Ecto neural progenitor cell (in vitro differentiated cells): ENCODE measurements around the gene MEIS2.

Experiments
- DNase-seq: peaks from one replicate; pipeline ENCODE4 v3.0.0-alpha.2; 2018; ENCODE audit warnings: low spot score

Gene MEIS2

GRCh38 chr15:37097144-37097919 lies 3.0 kb downstream of the MEIS2 start:
- peak; percentile 65 for DNase-seq

GRCh38 chr15:37096558-37097143 lies 3.7 kb downstream of the MEIS2 start:
- DNase-seq: no peak

GRCh38 chr15:37095770-37096557 lies 4.4 kb downstream of the MEIS2 start:
- DNase-seq: peak; percentile 63

- DNase-seq: peak; percentile 73
Measured at GRCh38 chr15:37094915-37095711, 5.2 kb downstream of the MEIS2 start.

GRCh38 chr15:37094333-37094914 lies 5.9 kb downstream of the MEIS2 start:
- no peak for DNase-seq

- no peak for DNase-seq
Measured at GRCh38 chr15:37093480-37094332, 6.6 kb downstream of the MEIS2 start.

GRCh38 chr15:37090543-37091175 lies 9.7 kb downstream of the MEIS2 start:
- no peak for DNase-seq

GRCh38 chr15:37088436-37088835 lies 11.9 kb downstream of the MEIS2 start:
- no peak for DNase-seq

GRCh38 chr15:37087131-37087588 lies 13.2 kb downstream of the MEIS2 start:
- no peak for DNase-seq

GRCh38 chr15:37086521-37086920 lies 13.8 kb downstream of the MEIS2 start:
- no peak for DNase-seq

GRCh38 chr15:37086120-37086519 lies 14.2 kb downstream of the MEIS2 start:
- DNase-seq: no peak

- DNase-seq: no peak
Measured at GRCh38 chr15:37084602-37085001, 15.7 kb downstream of the MEIS2 start.

- DNase-seq: no peak
Measured at GRCh38 chr15:37083610-37084009, 16.7 kb downstream of the MEIS2 start.

- no peak for DNase-seq
Measured at GRCh38 chr15:37081983-37082382, 18.4 kb downstream of the MEIS2 start.

GRCh38 chr15:37080261-37080921 lies 20.0 kb downstream of the MEIS2 start:
- DNase-seq: no peak

GRCh38 chr15:37079726-37080125 lies 20.6 kb downstream of the MEIS2 start:
- DNase-seq: no peak

GRCh38 chr15:37078566-37078965 lies 21.8 kb downstream of the MEIS2 start:
- no peak for DNase-seq

- DNase-seq: no peak
Measured at GRCh38 chr15:37077623-37078351, 22.6 kb downstream of the MEIS2 start.

- DNase-seq: no peak
Measured at GRCh38 chr15:37076543-37076942, 23.8 kb downstream of the MEIS2 start.
